ENCODE results near the gene RSPH1. TPM values are rescaled to one million over a fixed set of nuclear protein-coding genes. Genes with fewer than 3 reads are reported as not detected.

Gene RSPH1
- total RNA-seq, 3 donors from 2014 or later: 0.48 to 2.3 (median 0.88) TPM

DNA sequence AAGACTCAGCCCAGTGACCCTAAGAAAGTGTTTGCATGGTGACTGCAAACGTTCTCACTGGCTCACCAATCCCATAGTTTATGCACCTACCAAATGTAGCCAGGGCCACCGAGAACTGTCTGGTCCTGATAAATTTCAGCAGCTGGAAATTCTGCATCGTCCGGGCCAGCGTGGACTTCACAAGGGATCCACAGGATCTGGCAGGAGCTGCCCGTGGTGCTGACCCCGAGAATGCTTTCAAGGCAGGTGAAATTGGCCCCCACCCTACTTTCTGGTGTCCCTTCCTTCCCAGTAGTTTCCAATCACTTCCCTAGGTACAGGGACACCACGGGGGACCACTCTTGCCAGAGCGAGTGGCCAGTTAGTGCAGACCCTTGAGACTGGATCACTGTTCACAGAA, 66.2 kb downstream of the RSPH1 start:
- intact Hi-C loops (cut with DNase I; ENCODE audit: low total_unique reads): loop anchor here (5.0 kb wide), 1 partner anchor 443 kb away; no protein-coding TSS in a partner anchor
- Histone ChIP-seq H3K27me3 (peaks cover 3 to 13% of the 10 kb centered on the region in 2 donors), H3K4me1 (no peaks in the 10 kb centered on the region), H3K9me3 (peaks cover 0 to 9% of the 10 kb centered on the region in 2 donors), H3K4me3 (no peak overlapping the region), H3K36me3 (no peaks in the 10 kb centered on the region), H3K27ac (no peak overlapping the region)
- DNase-seq (ENCODE audit: low spot score in 2 of 2): no peak
- no peak for TF ChIP-seq POLR2A (IDR thresholded peaks at IDR 0.05)
- no peak for TF ChIP-seq POLR2AphosphoS5 (IDR thresholded peaks at IDR 0.05)
- TF ChIP-seq, protein P1, sequence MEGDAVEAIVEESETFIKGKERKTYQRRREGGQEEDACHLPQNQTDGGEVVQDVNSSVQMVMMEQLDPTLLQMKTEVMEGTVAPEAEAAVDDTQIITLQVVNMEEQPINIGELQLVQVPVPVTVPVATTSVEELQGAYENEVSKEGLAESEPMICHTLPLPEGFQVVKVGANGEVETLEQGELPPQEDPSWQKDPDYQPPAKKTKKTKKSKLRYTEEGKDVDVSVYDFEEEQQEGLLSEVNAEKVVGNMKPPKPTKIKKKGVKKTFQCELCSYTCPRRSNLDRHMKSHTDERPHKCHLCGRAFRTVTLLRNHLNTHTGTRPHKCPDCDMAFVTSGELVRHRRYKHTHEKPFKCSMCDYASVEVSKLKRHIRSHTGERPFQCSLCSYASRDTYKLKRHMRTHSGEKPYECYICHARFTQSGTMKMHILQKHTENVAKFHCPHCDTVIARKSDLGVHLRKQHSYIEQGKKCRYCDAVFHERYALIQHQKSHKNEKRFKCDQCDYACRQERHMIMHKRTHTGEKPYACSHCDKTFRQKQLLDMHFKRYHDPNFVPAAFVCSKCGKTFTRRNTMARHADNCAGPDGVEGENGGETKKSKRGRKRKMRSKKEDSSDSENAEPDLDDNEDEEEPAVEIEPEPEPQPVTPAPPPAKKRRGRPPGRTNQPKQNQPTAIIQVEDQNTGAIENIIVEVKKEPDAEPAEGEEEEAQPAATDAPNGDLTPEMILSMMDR (IDR thresholded peaks at IDR 0.05): no peak

DNA sequence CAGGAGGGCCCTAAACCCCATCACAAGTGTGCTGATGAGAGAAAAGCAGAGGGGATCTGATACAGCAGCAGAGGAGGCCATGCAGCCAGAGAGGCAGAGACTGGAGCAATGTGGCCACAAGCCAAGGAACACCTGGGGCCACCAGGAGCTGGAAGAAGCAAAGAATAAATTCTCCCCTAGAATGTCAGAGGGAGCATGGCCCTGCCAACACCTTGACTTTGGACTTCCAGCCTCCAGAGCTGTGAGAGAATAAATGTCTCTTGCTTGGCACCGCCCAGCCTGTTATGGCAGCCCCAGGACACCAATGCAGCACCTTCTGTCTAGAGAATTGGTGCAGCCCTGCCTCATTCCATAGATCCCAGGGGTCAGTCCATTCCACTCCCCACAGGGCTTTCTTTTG, 67.0 kb downstream of the RSPH1 start:
- Histone ChIP-seq H3K27me3 (peaks cover 3 to 13% of the 10 kb centered on the region in 2 donors), H3K36me3 (no peaks in the 10 kb centered on the region), H3K9me3 (peaks cover 0 to 9% of the 10 kb centered on the region in 2 donors), H3K4me3 (no peak overlapping the region), H3K27ac (no peak overlapping the region), H3K4me1 (no peaks in the 10 kb centered on the region)
- TF ChIP-seq POLR2AphosphoS5 (IDR thresholded peaks at IDR 0.05): no peak
- TF ChIP-seq, protein P1 (IDR thresholded peaks at IDR 0.05): no peak
- no peak for TF ChIP-seq POLR2A (IDR thresholded peaks at IDR 0.05)
- no peak for DNase-seq (ENCODE audit: low spot score in 2 of 2)
- intact Hi-C loops (cut with DNase I; ENCODE audit: low total_unique reads): no loop called here

DNA sequence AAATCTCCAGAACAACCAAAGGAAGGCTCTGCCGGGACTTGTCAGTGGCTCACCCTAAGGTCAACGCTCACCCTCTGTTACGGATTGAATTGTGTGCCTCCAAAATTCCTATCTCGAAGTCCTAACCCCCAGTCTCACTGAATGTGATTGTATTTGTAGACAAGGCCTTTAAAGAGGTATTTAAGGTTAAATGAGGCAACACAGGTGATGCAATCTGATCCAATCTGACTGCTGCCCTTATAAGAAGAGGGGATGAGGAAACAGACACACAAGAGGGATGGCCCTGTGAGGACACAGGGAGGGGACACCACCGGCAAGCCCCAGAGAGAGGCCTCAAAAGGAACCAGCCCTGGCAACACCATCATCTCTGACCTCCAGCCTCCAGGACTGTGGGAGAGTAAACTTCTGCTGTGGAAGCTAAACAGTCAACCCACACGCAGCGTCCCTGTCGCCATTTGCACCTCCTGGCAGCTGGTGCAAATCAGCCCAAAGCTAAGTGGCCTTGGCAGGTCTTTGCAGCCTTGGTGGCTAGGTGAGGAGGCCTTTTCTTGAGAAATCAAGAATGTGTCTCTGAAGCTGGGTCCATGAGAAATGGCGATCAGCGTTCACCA, 68.1 kb downstream of the RSPH1 start:
- Histone ChIP-seq H3K4me1 (no peaks in the 10 kb centered on the region), H3K9me3 (peaks cover 0 to 9% of the 10 kb centered on the region in 2 donors), H3K36me3 (no peaks in the 10 kb centered on the region), H3K4me3 (no peak overlapping the region), H3K27me3 (peaks cover 3 to 13% of the 10 kb centered on the region in 2 donors), H3K27ac (no peak overlapping the region)
- intact Hi-C loops (cut with DNase I; ENCODE audit: low total_unique reads): no loop called here
- TF ChIP-seq POLR2AphosphoS5 (IDR thresholded peaks at IDR 0.05) (no peak), POLR2A (IDR thresholded peaks at IDR 0.05) (no peak)
- TF ChIP-seq, protein P1 (IDR thresholded peaks at IDR 0.05): no peak
- no peak for DNase-seq (ENCODE audit: low spot score in 2 of 2)

DNA sequence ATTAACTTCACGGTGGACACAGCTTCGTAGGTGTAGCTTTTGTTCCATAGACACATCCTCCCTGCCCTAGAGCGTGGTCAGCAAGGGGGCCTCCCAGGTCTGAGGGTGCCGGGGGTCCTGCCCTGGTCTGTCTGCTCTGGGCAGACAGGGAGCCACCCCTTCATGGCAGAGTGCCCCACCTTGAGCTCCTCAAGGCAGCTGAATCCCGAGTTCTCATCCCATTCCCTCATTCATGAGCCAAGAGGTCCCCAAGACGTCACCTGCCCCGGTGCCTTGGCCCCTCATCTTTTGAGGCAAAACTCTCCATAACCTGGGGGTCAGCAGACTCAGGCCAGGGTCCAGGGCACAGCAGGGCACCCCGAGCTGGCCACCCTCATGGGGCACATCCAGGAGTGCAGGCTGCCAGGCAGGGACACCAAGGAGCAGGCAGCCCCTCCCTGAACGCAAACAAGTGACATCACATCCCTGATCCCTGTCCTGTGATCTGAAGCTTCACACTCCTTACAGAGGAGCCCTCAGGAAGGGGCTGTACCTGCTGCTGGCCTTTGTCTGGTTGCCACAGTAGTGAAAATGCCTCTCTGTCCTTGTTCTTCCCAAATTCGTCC, 69.0 kb downstream of the RSPH1 start:
- Histone ChIP-seq H3K36me3 (no peaks in the 10 kb centered on the region), H3K4me1 (no peaks in the 10 kb centered on the region), H3K4me3 (no peak overlapping the region), H3K27ac (no peak overlapping the region), H3K27me3 (peaks cover 3 to 15% of the 10 kb centered on the region in 2 donors), H3K9me3 (peaks cover 0 to 3% of the 10 kb centered on the region in 2 donors)
- no peak for TF ChIP-seq POLR2AphosphoS5 (IDR thresholded peaks at IDR 0.05)
- DNase-seq (ENCODE audit: low spot score in 2 of 2): no peak
- intact Hi-C loops (cut with DNase I; ENCODE audit: low total_unique reads): no loop called here

DNA sequence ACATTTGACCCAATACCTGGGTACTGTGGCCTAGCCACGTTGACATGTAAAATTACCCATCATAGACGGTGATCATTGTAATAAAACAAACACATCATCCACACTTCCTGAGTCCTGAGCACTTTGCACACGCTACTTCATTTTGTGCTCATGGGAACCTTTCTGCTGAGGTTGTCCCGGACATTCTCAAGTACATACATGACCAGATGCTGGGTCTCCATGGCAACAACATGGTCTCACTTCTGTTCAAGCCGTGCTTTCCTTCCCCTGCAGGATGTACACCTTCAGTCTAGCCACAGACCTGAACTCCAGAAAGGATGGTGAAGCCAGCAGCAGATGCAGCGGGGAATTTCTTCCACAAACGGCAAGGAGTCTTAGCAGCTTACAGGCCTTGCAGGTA, 69.6 kb downstream of the RSPH1 start:
- peaks cover 3 to 17% of the 10 kb centered on the region in 2 donors for H3K27me3 ChIP-seq
- H3K4me3 ChIP-seq: no peak overlapping the region
- no peak for DNase-seq (ENCODE audit: low spot score in 2 of 2)

More for the DNA sequence above, 69.6 kb downstream of the RSPH1 start:
- Histone ChIP-seq H3K9me3 (no peaks in the 10 kb centered on the region), H3K36me3 (no peaks in the 10 kb centered on the region), H3K4me1 (no peaks in the 10 kb centered on the region), H3K27ac (no peak overlapping the region)
- TF ChIP-seq POLR2AphosphoS5 (IDR thresholded peaks at IDR 0.05) (no peak), POLR2A (IDR thresholded peaks at IDR 0.05) (no peak)
- TF ChIP-seq, protein P1 (IDR thresholded peaks at IDR 0.05): no peak
- intact Hi-C loops (cut with DNase I; ENCODE audit: low total_unique reads): no loop called here
